Globus pallidus (tissue), 1 donor: ENCODE measurements around the gene NEDD8.
"Not testable (repeated sequence)": the region's sequence is repeated elsewhere in the genome, so short reads cannot be mapped to it uniquely, and the experiment has no call there.

Source experiments
- DNase-seq: peaks from one replicate; pipeline ENCODE4 v3.0.0-alpha.2; 2015; ENCODE audit warnings: low spot score

Gene NEDD8

DNA sequence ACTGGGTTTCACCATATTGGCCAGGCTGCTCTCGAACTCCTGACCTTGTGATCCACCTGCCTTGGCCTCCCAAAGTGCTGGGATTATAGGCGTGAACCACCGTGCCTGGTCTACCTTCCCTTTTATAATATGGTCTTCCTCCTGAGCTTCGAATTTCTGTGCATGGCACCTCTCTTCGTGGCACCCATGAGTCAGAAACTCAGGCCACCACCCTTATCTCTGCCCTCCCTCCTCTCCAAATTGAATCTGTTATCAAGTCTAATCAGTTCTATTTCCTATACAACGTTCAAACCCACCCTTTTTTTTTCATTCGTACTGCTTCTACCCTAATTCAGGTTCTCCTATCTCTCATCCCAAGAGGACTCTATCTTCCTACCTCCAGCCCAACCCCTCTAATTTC lies 15.3 kb upstream of the NEDD8 start:
- DNase-seq, result no peak

DNA sequence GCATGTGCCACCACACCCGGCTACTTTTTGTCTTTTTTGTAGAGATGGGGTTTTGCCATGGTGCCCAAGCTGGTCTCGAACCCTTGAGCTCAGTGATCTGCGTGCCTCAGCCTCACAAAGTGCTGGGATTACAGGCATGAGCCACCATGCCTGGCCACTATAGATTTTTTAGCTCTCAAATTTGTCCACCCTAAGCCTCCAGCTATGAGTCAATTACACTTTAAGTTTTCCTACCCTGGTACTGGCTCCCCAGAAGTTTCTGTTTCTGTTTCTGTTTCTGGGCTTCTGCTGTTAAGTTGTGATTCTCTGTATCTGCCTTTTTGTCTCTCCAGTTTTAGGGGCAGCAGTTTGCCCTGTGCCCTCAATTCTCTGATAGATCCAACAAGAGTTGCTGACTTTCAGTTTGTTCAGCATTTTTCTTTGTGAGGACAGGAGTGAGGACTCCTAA lies 14.6 kb upstream of the NEDD8 start:
- no peak for DNase-seq

DNA sequence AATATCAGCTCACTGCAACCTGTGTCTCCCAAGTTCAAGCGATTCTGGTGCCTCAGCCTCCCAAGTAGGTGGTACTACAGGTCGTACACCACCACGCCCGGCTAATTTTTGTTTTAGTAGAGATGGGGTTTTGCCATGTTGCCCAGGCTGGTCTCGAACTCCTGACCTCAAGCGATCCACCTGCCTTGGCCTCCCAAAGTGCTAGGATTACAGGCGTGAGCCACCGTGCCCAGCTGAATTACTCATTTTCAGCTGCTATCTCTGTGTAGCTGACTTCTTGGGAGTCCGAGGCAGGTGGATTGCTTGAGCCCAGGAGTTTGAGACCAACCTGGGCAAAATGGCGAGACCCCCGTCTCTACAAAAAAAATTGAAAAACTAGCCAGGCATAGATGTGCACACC lies 13.2 kb upstream of the NEDD8 start:
- DNase-seq, result not testable (repeated sequence)

DNA sequence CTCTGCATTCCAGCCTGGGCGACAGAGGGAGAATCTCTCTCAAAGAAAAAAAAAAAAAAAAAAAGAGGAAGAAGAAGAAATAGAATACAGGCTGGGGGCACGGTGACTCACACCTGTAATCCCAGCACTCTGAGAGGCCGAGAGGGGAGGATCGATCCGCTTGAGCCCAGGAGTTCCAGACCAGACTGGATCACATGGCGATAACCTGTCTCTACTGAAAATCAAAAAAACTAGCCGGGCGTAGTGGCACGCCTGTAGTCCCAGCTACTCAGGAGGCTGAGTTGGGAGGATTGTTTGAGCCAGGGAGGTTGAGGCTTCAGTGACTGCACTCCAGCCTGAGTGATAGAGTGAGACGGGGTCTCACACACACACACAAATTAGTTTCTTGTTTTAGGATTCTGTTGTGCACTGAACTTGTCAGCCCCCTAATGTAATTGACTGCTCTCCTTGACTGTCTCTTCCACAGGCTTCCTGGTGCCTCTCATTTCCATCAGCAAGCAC lies 11.2 kb upstream of the NEDD8 start:
- peak; percentile 7 for DNase-seq

DNA sequence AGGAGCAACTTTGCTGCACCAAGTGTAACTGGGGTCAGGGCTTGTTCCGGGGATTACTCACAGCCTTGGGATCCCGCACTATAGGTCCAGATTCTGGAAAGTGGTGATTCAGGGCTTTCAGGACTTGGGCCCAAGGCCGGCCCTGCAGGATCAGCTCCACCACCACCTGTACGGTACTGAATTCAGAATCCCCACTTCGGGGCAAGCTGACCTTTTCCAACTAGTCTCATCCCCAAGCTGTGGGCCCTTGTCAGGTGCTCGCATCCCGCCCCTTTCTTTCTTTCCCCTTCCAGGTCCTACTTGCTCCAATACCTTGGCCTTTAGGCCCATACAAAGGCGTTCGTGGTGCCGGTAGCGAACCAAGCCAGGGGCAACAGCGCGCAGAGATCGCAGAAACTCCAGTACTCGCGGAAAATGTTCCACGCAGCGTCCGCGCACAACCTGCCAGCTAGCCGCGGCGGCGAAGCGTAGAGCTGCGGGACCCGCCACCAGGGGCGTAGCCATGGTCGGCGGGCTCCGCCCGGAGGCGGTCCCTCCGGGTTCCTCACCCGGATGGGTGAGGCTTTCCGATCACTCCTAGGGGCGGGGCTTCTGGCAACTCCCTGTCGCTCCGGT lies 9.8 kb upstream of the NEDD8 start:
- peak; percentile 94 for DNase-seq

DNA sequence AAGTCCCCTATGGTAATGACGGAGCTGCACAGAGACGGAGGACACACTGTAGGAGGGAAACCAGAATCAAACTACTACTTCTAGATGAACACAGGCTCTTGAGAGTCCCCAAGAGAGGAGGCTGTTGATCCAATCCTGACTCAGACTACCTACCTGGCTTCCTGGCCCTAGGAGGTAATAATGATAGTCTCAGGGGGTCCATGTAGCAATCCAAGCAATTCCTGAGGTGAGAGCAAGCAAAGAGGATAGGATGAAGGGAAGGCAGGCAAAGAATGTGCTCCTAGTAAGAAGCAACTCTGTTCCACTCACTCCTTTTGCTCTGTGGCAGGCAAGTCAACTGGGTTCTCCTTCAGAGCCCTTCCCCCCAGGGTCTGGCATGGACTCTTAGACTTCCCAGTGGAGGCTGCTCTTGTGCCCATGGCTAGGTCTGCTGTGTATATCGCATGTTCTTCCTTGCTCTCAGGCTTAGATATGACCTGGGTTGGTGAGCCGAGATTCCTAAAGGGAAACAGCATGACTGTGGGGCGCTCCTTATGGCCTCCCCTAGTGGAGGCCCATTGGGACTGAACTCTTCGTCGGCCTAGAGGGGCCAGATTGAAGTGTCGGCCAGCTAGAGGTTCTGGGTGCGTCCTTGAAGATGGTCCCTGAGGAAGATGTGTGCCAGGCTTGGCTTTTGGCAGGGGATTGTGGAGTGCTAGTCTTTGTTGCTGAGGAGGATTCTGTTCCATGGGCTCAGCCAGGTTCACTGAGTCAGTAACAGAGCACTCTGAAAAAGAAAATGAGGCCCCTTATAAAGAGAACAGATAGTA lies 8.1 kb upstream of the NEDD8 start:
- no peak for DNase-seq

DNA sequence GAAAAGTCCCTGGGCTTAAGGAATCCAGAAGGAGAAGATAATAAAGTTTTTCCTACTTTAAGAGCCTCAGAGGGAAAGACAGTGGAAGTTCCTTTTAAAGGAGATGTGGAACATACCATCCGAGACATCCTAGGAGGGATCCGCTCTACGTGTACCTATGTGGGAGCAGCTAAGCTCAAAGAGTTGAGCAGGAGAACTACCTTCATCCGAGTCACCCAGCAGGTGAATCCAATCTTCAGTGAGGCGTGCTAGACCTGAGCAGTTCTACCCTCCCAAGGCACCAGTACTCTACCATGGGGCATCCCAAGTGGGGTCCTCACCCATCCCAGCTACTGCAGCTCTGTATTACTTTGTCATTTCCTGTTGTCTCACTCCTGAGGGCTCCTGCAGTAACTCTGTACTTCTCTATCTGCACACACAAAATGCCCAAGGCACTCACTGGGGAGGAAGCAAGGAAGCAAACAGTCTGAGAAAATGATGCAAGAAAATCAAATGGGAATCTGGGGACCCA lies 6.4 kb upstream of the NEDD8 start:
- no peak for DNase-seq

DNA sequence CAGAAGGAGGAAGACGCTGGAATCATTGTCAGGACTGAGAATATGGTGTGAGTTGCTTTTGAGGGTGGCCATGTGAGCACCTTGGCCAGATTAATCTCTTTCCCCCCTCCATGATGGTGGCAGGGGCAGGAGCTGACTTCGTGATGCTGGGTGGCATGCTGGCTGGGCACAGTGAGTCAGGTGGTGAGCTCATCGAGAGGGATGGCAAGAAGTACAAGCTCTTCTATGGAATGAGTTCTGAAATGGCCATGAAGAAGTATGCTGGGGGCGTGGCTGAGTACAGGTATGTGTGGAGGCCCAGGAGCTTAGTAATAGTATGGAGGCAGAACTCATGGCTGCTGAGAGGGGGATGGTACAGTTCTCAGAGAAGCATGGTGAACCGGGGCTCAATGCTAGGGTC lies 6.0 kb upstream of the NEDD8 start:
- DNase-seq, result no peak

DNA sequence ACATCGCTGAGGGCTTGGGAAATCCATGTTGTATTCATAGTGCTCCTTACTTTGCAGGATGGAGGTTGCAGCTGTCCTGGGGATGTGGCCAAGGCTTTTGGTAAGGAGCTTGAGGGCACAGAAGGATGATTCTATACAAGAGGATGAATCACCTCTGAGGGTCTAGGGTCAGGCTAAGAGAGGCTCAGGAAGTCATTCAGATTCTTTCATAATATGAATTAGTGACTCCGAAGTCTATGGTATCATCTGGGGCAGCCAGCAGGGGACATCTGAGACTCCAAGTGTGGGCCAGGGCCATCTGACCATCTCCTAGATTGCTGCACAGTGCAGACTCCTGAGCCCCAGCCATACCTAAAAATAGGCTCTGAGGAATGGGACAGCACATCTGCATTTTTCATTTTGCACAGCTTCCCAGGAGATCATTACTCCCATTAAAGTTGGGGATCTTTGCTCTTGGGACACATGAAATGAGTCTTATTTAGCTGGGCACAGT lies 5.3 kb upstream of the NEDD8 start:
- DNase-seq, result no peak

DNA sequence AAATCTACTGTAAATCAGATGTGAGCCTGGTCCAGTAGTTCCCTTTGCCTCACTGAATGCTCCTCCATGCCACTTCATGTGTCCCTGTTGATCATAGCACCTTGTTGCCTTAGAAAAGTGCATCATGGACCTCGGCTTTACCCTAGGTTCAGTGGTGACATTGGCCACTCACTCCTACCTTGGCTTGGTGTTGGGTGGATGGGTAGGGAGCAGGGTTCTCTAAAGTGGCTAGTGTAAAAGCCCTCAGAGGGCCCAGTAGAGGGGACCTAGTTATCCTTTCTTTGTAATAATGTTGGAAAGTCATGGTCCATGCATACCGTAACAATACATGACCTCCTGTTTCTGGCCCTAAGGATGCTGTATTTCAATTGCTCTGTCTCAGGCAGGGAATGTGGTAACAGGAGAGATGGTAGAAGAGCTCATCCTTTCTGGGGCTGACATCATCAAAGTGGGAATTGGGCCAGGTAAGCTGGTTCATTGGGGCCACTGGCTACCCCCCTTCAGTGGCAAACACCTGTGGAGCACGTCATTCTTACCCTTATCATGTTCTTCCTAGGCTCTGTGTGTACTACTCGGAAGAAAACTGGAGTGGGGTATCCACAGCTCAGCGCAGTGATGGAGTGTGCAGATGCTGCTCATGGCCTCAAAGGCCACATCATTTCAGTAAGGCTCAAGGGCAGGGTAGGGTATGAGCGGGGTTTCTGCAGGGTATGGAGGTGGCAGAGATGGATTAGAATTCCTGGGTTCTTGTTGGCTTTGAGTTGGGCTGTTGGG lies 4.7 kb upstream of the NEDD8 start:
- no peak for DNase-seq

DNA sequence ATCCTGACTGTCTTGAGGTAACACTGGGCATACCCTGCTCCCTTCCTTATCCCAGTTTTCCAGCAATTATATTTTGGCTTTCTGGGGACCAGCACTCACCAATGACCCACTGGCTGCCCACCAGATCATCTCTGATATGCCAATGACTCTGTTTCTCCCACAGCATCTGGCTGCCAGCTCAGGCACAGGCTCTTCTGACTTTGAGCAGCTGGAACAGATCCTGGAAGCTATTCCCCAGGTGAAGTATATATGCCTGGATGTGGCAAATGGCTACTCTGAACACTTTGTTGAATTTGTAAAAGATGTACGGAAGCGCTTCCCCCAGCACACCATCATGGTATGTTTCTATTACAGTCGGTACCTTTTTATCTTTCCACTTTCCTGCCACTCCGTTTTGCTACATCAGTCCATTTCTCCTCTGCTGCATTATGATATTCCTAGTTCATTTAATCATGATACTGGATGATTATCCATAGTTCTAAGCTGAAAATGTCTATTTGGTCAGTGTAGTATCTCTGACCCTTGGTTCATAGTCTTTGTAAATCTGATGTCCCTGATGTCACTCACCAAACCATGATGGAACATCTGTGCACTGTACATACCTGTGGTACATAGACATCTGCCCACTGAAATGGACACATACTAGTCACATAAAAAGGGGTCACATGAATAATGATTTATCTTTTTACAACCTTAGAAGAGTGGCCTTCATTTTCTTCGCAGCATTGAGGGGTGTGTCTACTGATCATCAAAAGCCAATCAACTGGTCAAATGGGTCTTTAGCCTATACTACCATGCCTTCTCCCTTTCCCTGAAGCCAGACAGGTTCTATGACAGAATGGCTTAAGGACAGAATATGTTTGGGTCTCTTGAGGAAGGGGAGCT lies 3.9 kb upstream of the NEDD8 start:
- no peak for DNase-seq

DNA sequence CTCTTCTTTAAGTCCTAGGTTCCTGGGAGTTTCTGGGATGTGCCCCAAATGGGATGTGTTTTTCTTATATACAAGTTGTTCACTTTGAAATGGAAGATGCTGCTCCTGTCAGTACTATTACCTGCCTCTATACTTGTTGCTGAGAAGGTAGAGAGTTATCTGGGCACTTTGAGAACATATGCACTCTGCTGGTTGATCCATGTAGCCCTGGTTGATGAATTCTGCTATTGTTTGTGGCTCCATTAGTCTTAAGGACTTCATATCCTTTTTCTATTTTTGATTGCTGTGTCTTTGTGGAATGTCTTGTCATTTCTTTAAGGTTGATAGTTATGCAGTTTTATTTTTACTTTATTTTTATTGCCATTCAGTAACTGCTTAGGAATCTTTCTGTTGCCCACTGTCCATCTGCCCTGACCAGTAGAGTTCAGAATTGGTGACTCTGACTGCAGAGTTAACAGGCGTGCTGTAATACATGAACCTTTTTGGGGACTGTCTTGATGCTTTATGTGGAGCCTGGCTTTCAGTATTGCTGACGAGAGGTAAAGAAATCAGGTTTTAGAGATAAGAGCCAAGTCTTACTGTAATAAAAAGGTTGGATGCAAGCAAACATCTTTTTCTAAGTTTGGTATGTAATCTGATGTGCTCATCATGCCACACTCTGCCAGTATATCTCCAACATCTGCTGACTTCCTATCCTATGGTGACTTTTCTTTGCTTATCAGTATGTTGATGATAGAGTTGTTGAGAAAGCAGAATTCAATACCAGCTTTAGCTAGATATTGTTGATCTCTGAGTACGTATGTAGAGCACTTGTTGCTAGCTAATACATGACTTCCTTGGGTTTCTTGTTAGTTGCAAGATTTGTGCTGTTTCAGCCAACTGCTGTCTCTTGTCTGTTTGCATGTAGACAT lies 2.2 kb upstream of the NEDD8 start:
- DNase-seq, result no peak

DNA sequence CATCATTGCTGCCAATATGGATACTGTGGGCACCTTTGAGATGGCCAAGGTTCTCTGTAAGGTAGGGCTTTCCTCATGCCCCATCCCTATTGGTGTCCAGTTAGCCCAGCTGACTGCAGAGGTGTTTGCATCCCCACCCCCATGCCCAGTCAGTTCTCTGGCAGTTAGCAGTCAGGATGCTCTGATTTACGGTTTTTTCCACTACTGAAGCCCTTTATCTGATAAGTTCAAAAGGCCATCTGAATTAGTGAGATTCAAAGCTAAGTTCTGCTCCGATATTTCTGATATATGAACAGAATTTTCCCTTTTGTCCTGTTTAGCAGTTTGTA lies 1.3 kb upstream of the NEDD8 start:
- no peak for DNase-seq

DNA sequence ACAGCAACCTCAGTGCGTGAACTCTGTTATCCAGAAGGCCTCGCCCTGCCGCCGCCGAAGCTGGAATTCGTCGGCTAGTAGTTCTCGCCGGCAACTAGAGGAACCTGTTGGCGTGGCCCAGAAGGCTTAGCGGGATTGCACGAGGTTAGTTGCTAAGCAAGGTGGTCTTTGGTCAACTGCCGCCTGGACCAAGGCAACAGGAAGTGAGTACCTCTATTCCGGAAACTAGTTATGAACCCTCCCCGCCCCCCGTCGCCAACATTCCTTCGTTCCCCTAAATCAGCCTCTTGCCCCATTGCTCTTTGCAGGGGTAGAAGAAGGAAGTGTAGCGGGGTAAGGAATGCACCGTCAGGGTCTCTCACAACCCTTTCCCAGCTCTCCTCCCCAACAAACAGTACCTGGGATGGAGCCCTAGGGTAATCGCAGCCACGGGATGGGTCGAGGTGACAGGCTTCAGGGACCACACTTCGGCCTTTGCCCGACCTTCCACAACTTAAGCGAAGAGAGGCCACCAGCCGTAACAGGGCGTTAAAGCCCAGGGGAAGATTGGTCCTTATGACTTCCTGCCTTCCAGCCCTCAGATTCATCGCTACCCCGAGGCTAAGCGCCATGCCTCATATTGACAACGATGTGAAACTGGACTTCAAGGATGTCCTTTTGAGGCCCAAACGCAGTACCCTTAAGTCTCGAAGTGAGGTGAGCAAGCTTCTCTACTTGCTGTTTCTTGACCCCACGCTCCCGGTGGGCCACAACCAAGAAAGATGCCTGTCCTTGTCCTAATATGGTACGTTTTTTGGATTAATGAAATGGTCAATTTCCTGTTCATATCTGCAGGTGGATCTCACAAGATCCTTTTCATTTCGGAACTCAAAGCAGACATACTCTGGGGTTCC lies 724 bp upstream of the NEDD8 start, which contains the start of gene GMPR2:
GMPR2 (plus strand) TSS at position 285 of the 893 bp plus-strand sequence; CDS start at position 610, 325 bp downstream.
- DNase-seq, result no peak

DNA sequence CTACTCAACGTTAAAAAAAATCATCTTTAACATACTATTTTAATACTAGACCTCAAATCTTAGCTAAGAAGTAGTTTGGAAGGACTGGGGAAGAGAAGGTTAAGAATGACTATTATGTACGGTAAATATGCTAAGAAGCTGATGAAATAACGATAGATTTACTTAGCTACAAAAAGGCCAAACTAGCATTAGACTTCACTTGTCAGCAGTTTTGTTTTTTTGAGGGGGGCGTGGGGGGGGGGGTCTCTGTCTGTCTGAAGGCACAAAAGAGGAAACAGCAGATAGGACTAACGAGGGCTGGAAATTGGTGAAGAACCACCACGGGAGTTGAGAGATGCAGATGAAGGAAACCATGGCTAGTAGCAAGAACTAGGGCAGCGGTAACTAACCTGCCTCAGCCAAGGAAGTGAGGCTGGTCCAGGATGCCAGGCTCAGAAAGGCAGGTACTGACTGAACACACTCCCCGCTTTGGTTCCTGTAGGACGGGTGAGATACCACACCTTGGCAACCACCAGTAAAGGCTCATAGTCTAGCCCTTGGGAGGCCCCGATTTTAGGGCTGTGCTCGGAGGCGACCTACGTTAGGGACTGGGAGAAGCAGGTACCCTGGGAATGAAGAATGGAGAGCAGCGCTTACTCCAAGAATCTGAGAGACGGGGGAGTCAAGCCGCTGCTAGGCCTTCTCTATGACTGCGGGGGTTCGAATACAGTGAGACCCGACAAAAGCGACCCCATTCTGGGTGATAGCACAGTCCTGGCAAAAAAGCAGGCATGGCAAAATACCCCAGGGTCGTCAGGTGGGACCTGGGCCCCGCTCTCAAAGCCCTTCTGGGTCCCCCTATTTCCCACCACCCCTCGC lies 675 bp downstream of the NEDD8 start:
- no peak for DNase-seq

DNA sequence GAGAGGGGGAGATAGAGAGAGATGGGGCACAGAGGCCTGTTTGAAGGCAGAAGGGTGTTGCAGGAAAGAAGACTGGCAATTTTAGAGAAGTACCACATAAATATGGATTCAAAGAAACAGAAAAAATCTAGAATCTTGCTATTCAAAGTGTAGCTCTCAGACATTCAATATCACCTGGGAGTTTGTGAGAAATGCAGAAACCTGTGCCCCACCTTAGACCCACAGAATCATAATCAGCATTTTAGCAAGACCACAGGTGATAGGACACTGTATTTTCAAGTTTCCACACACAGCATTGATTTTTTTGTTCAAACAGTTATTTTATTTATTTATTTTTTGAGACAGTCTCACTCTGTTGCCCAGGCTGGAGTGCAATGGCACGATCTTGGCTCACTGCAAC lies 3.3 kb downstream of the NEDD8 start:
- no peak for DNase-seq

DNA sequence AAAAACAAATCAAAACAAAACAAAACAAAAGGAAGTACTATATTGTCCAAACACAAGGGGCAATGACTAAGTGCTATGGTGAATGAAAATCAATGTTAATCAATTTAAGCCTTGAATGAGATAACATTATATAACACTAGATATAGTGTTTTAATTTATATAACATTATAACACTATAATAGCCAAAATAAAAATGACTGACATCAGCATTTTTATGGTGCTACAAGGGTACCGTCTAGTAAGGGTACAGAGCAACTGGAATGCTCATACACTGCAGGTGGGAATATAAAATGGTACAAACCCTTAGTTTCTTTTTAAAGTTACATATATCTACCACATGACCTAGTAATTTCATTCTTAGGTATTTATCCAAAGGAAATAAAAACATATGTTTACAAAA lies 5.7 kb downstream of the NEDD8 start:
- DNase-seq, result no peak

DNA sequence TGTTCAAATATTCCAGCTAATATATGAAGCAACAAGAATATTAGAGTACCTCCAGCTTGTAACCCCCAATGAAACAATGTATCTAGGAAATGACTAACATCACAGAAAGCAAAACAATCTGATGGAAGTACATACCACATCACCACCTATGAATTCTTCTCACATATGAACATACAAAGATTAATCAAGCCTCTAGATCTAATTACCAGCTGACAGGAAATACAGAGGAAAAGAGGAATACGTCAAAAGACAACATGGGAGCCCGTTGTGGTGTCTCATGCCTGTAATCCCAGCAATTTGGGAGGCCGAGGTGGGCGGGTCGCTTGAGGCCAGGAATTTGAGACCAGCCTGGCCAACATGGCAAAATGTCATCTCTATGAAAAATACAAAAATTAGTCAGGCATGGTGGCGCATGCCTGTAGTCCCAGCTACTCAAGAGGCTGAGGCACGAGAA lies 7.5 kb downstream of the NEDD8 start:
- DNase-seq, result no peak
